ENCODE data around the gene CLCNKB. TPM values are rescaled to one million over a fixed set of nuclear protein-coding genes. Genes with fewer than 3 reads are reported as not detected.

CLCNKB gene
- total RNA-seq, 1 donor from 2014 or later = 1.6 TPM

- H3K4me3 Mint-ChIP-seq = no peak overlapping the region
- H3K27me3 Mint-ChIP-seq = peaks cover 5% of the 10 kb centered on the region
- H3K4me1 Mint-ChIP-seq (ENCODE audit: unreplicated experiment) = peaks cover 9% of the 10 kb centered on the region
- H3K36me3 Mint-ChIP-seq = no peaks in the 10 kb centered on the region
- H3K27ac Mint-ChIP-seq = no peak overlapping the region
- no peak for DNase-seq (ENCODE audit: extremely low spot score, unreplicated experiment)
- no peaks in the 10 kb centered on the region for H3K9me3 Mint-ChIP-seq
- no peak for TF ChIP-seq CTCF (conservative IDR thresholded peaks at IDR 0.05)
These were observed 49.4 kb downstream of the CLCNKB start for GRCh38 chr1:16092923-16093511.

GRCh38 chr1:16093611-16094010, 50.0 kb downstream of the CLCNKB start:
- peaks cover 9% of the 10 kb centered on the region for H3K4me1 Mint-ChIP-seq (ENCODE audit: unreplicated experiment)
- H3K27me3 Mint-ChIP-seq = peaks cover 5% of the 10 kb centered on the region

GRCh38 chr1:16094453-16095158, 51.0 kb downstream of the CLCNKB start:
- Mint-ChIP-seq H3K9me3 (no peaks in the 10 kb centered on the region), H3K4me1 (ENCODE audit: unreplicated experiment) (peaks cover 5% of the 10 kb centered on the region), H3K36me3 (no peaks in the 10 kb centered on the region), H3K27me3 (peaks cover 5% of the 10 kb centered on the region), H3K4me3 (no peak overlapping the region), H3K27ac (no peak overlapping the region)
- no peak for DNase-seq (ENCODE audit: extremely low spot score, unreplicated experiment)
- TF ChIP-seq CTCF (conservative IDR thresholded peaks at IDR 0.05) = no peak

More at GRCh38 chr1:16093611-16094010, 50.0 kb downstream of the CLCNKB start:
- H3K36me3 Mint-ChIP-seq = no peaks in the 10 kb centered on the region
- DNase-seq (ENCODE audit: extremely low spot score, unreplicated experiment) = no peak
- no peak overlapping the region for H3K27ac Mint-ChIP-seq
- no peak overlapping the region for H3K4me3 Mint-ChIP-seq
- TF ChIP-seq CTCF (conservative IDR thresholded peaks at IDR 0.05) = no peak
- no peaks in the 10 kb centered on the region for H3K9me3 Mint-ChIP-seq

GRCh38 chr1:16095447-16095846, 51.9 kb downstream of the CLCNKB start:
- no peak overlapping the region for H3K27ac Mint-ChIP-seq
- H3K27me3 Mint-ChIP-seq = peaks cover 5% of the 10 kb centered on the region
- TF ChIP-seq CTCF (conservative IDR thresholded peaks at IDR 0.05) = no peak
- H3K9me3 Mint-ChIP-seq = no peaks in the 10 kb centered on the region
- H3K4me3 Mint-ChIP-seq = no peak overlapping the region
- DNase-seq (ENCODE audit: extremely low spot score, unreplicated experiment) = no peak
- H3K4me1 Mint-ChIP-seq (ENCODE audit: unreplicated experiment) = peaks cover 5% of the 10 kb centered on the region
- H3K36me3 Mint-ChIP-seq = no peaks in the 10 kb centered on the region

GRCh38 chr1:16099412-16099811, 55.8 kb downstream of the CLCNKB start:
- Mint-ChIP-seq H3K4me1 (ENCODE audit: unreplicated experiment) (peaks cover 5% of the 10 kb centered on the region), H3K4me3 (no peak overlapping the region), H3K36me3 (no peaks in the 10 kb centered on the region), H3K27me3 (peaks cover 5% of the 10 kb centered on the region), H3K9me3 (no peaks in the 10 kb centered on the region), H3K27ac (no peak overlapping the region)
- no peak for DNase-seq (ENCODE audit: extremely low spot score, unreplicated experiment)
- no peak for TF ChIP-seq CTCF (conservative IDR thresholded peaks at IDR 0.05)
